ENCODE measurements around the gene FBXO31.
A peak's percentile ranks its signal among the peaks of the same experiment; 100 is the strongest.

Gene FBXO31

DNA sequence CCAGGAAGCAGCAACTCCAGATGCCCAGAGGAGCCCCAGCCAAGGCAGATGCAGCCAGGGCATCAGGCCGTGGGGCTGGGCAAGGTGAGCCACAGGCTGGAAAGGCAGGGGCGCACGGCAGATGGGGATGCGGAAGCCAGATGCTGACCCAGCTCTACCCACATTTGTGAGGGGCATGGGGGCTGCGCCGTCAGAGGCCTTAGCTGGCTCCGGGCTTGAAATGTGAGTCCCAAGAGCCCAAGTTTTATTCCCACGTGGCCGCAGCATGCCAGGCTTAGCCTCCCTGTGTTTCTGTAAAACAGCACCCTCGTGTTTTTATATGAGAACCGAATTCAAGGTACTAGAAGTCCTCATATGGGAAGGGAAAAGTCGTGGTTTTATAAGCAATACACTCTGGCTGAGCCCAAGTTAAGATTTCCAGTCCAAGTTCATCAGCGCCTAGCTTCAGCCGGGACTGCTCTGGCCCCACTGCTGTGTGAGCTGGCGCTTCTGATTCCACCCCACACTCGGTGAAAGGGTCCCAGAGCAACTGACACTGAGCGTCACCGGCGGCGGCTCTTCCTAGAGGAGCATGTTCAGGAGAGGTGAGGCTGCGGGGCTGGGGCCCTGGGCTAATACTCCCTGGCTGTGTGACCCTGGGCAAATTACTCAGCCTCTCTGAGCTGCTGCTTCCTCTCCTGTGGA is 59.7 kb downstream of the FBXO31 start:
- no peak for DNase-seq

DNA sequence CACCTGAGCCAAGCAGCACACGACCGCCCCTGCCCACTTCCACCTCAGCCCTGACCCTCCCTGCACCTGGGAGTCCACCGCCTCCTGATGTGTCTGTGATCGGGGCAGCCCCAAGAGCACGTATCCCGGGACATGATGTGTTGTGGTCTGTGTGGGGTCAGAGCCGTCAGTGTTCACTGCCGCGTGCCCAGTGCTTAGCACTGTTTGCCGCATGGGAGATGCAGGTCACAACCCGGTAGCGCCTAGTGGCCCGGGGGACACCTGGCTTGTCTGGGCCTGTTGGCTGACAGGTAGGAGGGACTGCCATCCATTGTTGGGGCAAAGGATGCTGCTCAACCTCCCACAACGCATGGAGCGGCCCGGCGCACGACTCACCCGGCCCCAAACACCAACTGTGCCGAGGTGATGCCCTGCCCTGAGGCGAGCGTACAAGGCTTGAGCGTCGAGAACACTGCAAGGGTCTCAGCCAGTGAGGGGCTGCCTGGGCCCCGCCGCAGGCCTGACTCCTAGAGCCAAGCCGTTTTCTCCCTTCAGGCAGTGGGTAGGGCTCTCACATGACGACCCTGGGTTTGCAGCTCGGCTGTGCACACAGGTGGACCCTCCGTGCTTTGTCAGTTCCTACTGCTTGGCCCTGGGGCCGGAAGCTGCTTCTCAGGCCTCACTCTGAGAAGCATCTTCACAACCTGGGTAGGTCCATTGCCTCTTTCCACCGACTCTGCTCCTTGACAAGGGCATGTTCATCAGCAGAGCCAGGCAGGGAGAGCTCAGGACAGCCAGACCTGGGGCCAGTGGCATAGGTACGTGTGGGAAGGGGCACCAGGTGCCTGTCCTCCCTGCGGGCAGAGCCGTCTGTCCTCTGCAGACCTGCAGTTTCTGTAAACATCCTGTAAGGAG is 60.5 kb downstream of the FBXO31 start:
- no peak for DNase-seq

DNA sequence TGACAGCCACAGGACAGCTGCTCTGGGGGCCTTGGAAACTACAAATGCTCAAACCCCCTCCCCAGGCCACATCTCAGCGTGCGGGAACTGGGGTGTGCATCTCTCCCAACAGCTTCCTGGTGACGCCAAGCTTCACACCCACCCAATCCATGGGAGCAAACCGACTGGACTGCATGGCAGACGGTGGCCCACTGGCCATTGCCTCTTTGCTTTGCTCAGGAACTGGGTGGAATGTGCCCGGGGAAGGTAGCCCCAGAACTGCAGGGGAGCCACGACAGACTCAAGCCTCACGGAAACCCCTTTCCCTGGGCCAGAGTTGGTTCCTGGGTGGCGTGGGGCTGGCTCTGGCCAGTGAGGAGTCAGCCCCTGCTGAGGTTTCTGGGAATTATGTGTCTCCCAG is 61.2 kb downstream of the FBXO31 start:
- no peak for DNase-seq

DNA sequence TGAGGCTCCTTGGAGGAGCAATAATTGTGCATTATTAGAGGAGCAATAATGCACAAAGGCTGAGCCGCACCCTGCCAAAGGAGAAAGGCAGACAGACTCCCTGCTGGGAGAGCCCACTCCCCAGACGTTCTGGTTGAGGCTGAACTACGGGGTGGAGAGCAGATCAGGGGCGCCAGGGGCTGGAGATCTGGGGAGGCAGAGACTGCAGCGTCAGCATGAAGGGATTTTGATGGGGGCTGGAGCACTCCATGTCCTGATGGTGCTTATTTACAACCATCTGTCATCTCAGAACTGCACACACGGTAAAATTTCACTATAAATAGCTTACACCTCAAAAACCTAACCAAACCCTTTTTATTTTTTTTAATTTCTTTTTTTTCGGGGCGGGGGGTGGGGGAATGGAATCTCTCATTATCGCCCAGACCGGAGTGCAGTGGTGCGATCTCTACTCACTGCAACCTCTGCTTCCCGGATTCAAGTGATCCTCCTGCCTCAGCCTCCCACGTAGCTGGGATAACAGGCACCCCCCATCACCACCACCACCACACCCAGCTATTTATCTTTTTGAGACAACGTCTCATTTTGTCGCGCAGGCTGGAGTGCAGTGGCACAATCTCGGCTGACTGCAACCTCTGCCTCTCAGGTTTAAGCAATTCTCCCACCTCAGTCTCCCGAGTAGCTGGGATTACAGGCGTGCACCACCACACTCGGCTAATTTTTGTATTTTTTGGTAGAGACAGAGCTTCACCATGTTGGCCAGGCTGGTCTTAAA is 62.1 kb downstream of the FBXO31 start:
- DNase-seq = peak in 1 of 2 experiments; percentile 64

DNA sequence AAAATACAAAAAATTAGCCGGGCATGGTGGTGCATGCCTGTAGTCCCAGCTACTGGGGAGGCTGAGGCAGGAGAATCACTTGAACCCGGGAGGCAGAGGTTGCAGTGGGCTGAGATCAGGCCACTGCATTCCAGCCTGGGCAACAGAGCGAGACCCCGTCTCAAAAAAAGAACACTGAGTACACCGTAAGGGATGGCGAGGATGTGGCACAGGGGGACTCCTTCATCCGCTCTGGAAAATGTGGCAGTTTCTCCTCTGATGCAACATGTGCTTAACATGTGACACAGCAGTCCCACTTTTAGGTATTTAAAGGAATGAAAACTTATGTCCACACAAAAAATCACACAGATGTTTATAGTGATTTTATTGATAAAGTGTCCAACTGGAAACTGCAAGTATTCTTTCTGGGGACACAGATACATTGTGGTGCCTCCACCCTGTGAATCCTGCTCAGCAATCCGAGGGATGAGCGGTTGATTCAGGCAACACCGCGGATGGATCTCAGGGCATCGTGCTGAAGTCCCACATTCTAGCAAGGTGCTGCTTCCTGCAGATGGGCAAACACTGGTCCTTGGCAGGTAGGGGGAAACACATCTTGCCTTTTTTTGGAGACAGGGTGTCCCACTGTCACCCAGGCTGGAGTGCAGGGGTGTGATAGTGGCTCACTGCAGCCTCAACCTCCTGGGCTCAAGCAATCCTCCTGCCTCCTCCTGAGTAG is 62.9 kb downstream of the FBXO31 start:
- no peak for DNase-seq

DNA sequence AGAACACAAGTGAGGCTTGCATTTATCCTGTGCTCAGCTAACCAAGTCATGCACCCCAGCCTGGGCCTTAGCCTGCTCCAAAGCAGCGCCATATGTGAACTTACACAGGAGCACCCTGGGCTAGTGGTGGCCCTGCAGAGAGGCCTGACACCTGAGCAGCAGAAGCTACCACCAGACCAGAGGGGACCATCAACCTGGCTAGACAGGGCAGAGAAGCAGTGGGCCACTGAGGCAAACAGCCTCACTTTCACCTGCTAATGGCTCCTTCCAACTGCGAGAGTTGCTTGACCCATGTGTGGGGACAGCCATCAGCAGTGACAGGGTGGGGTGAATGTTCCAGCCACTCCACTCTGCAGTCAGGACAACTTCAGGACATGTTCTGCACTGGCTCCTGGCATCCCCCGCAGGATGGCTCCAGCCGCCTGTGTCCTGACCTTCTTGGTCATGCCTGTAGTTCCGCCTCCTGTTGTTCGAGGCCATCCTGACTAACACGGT is 63.5 kb downstream of the FBXO31 start:
- no peak for DNase-seq

DNA sequence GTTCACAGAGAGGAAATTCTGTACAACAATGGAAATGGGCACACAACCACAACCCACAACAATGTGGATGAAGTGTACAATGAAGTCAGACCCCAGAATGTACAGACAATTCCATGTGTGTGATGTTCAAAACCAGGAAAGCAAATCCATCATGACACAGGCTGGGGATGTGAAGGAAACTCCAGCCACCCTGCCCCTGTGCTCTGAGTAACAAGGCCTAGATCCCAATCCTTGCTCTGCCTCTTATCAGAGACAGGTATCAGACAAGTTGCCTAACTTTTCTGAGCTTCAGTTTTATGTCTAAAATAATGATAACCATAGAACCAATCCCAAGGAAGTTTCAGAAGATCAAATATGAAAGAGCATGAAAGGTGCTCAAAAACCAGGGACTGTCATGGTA is 64.6 kb downstream of the FBXO31 start:
- DNase-seq = no peak

DNA sequence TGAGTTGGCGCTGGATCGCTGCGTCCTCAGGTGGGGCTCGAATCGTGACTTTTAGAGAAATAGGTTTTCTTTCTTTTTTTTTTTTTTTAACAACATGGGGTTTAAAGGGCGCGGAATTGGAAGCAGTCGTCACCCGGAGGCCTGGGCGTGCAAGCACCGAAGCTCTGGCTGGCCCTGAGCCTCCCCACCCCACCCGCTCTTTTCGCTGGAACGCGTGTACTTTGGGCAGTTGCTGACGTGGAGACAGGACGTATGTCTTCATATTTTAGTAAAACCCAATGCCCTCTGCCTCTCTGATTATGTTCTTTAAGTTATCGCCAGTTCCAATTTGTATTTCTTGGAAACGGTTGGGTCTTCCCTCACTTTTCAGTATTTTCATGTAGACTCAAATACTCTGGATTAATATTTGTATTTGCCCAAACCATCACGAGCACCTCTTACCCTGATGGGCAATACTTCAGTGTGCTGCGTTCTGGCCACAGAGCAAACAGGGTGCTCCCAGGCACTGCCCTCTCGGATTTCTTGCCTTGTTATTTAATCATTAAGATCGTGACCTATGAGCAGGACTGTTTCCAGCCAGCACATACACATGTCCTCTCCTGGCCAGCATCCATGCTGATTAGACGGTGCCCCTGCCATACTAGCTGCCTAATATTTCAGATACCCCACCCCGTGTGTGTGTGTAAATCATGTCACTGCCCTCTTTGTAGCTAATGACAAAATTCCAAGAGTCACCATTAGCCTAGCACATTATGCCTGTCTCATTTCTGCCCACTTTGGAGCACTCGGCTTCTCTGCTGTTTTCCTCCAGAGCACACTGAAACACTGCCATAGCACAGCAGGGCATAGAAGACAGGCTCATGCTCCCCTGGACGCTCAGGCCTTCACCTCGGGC is 65.6 kb downstream of the FBXO31 start:
- no peak for DNase-seq

DNA sequence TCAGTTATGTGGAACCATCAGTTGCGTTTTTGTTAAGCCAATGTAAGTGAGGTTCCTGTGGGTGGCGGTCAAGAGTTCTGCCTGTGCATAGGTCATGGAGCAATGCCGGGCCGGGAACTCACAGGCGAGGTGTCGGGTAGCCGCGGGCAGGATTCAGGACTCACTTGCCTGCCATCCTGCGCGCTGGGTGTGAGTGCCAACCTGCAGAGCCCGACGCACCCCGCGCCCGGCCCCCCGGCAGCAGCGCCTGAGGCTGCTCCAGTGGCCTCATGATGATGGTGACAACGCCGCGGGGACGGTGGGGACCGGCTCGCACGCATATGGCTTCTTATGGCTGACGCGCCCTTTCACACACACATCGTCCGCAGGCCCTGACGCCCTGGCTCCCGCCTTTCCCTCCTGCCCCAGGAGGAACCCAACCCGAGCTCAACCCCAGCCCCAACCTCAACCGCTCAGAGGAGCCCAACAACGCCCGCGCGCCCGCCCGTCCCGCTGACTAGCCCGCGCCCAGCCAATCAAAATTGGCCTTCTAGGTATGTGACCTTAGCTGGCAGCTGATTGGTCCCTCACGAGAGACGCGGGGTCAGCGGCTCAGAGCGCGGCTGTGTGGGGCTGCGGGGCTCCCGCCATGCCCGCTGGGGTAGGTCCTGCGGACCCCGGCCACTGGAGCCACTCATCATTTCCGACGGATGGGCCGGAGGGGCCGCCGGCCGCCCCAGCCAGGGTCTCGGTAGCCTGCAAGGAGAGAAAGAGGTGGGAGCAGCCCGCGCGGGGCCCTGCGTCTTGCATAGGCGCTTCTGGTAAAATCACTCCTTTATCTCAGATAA is 66.4 kb downstream of the FBXO31 start, which contains the start of gene C16orf95:
TSS of gene C16orf95 (minus strand) at position 470 of the 827 bp plus-strand sequence. CDS start at position 320, 150 bp downstream.
- peak; percentile 52 to 89 for DNase-seq

DNA sequence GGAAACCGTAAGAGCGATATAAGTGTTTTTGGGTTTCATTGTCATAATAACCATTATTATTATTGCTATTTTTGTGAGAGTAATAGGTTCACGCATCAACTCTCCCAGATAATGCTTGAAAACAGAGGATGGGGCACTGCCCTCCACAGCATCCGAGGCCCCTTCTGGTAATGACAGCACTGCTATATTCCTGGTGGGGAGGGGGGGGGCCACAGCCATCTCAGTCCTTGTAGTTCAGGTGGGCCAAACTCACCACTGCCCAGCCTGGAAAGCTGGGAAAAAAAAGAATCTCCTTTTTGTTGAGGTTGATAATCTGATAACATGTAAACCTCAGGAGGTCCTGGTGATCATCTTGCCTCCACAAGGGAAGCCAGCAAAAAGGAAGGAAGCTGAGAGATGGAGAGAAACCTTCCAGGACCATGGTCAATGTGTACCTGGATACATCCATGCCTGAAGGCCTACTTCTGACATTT is 67.1 kb downstream of the FBXO31 start:
- no peak for DNase-seq

DNA sequence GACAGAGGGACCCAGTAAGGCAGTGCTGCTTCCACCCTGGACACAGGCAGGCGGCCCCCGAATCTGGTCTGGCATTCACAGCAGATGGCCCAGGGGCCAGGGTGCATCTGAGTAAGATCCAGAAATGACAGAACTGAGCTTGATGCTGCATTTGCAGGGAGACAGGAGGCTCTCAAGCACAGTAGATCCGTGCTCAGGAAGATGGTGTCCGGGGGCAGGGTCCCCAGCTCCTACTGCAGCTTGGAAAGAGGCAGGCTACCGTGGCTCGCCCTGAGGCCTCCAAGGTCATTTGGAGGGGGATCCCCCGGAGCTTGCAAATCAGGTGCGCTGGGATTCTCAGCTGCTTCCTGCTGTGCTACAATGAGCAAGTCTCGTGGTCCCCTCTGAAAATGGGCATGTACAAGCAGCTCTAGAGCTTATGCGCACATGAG is 68.6 kb downstream of the FBXO31 start:
- no peak for DNase-seq

DNA sequence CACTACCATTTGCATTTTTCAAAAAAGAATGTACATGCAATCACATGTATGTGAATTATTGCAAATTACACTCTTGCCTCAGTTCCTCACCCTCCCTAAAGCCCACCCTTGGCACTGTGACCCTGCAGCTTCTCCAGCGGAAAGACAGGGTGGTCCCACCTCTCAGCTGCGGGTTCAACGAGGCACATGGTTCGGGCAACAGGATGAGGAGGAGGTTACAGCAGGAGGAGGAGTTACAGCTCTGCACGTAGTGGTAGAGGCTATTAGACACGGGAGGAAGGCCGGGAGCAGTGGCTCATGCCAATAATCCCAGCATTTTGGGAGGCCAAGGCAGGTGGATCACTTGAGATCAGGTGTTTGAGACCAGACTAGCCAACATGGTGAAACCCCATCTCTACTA is 71.6 kb downstream of the FBXO31 start:
- no peak for DNase-seq

DNA sequence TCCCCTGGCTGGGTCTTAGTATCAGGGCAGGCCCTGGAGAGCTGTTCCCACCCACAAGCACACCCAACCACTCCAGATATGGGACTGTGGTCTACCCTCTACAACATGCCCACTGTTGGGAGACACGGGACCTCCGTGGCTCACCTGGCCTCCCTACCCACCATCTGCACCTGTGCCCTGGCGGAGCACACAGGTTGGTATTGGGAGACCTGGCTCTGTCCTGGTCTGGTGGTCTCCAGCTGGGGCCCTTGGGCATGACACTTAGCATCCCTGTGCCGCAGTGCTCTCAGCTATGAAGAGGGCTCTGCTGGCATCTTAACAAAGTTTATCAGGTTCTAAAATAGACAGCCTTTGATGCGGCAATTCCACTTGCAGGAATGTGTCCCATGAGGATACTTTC is 72.2 kb downstream of the FBXO31 start:
- no peak for DNase-seq

DNA sequence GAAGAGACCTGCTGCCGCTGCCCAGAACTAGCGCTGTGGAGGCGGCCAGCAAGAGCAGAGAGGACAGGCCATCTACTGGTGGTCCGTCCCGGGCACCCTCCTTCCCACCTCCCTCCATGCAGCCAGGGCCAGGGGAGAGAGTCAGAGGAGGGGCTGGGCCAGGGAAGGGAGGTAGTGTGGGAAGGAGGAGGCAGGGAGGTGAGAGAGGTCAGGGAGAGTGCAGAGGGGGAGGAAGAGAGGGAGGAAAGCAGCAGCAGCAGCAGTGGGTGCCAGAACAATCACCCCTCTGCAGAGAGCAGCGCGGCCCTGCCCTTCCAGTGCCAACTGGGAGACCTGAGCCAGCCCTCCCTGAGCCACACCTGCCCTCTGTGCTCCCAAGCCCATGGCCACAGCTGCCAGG is 73.0 kb downstream of the FBXO31 start:
- no peak for DNase-seq

DNA sequence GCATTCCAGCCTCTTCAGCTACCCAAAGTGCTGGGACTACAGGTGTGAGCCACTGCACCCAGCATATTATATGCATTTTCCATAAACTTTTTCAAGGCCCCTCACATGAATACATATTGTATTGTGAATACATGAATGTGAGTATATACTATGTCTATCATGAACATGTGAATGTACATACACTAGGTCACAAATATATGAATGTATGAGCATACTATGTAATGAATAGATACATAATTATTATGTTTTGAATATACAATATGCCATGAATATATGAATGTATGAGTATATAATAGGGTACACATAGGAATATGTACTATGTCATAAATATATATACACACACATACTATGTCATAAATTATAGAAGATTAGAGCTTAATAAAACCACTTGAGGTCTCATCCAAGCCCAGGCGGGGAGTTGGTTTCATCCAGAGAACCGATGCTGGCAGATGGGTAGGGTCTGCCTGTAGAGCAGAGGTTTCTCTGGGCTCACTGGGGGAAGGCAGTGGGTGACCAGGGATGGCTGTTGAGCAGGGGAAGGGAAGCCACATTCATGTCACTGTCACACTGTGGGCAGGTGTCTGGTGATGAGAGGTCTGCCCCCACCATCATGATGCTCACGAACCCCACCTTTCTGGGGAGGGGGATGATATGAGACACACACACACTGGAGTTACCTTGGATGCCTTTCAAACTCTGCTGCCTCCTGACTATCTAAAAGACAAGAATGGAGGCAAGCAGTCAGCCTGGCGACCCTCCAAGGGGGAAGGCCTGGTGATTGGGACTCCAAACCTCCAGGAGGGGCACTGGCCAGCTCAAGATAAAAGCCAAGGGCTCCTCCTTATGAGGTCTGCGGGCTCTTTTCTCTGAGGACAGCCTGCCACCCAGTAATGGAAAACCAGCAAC is 73.7 kb downstream of the FBXO31 start:
- no peak for DNase-seq

DNA sequence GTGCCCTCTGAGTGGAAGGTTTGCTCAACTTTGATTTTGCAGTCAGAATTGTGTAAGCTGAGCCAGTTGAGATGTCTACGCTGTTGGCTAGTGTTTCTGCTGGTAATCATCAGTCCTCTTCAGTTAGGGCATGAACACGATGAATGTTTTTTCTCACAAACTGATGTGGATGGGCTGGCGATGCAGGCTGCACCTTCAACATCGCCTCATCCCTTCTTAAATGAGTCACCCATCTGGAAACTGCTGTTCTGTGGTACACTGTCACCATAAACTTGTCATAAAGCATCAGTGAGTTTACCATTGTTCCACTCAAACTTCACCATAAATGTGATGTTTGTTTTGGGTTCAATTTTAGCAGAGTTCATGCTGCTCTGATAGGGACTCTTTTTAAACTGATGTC is 74.8 kb downstream of the FBXO31 start:
- DNase-seq = no peak

DNA sequence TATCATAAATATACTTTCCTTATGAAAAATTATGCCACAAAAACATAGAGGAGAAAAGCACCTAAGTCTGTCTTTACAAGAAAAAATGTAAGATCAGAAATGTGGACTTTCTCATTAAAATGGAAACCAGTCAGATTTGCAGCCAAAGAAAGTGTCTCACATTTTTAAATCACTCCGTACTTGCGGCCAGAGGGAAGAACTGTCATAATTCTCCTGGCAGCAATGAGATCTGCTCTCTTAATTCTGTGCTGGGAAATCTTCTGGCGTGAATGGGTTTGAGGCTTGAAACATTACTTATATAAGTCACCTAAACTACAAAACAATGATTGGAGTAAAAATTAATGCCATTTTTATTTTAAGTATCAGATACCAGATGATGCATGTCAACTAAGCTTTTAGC is 77.1 kb downstream of the FBXO31 start:
- no peak for DNase-seq

DNA sequence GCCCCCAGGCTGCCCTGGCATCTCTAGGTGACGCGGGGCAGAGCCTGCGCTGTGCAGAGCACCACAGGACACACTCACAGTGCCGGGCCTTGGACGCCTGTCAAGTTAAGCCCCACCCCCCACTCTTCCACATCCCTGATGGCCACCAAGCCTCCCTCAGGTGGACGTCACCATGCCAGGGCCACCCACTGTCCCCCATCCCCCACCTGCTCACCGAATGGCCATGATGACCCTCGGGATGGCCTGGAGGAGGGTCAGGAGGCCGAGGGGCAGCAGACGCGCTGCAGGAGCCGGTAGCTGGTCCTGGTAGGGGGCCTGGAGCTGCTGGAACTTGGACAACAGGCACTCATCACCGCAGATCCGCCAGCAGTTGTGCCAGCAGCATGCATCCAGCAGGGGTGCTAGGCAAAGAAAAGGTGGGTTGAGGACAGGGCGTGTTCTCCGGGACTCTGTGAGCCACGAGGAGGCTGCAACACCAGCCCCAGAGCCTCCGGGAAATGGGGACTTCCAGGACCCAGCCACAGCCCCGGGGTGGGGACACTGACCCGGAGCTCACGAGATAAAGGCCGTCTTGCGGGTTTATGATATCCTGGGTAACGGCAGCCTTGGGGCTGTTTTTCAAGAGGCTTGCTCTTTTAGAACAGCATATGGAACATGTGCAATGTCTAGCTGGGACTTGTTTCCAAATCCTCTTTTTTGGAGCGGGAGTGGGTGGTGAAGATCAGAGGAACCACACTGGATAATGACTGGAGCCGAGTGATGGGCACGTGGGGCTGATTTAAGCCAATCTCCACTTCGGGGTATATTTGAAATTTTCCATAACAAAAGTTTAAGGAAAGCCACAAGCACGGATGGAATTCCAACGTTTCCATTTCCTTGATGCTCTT is 77.8 kb downstream of the FBXO31 start:
- DNase-seq = no peak

Data from cerebellar nuclear complex (tissue), 1 donor.